ENCODE results near the gene DBH.

Gene DBH

DNA sequence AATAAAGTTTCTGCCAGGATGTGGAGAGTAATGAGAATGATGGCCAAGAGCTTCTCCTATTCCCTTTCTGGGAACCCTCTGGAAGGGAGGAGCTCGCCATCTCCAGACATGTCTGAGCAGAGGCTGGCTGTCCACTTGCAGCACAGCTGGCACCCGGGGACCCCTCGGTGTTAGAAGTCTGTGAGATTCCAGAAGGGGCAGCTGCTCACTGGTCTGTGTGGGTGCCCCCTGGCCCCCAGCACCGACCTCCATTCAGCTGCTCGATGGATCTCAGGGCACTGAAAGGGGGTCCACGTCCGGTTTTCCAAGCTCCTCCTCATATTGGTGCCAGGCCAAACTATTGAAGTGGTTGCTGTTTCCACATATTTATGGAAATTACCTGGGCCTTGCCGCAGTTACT lies 23.3 kb upstream of the DBH start:
- TF ChIP-seq POLR2AphosphoS5 (IDR thresholded peaks at IDR 0.05; ENCODE audit: low read depth) (no peak), SPI1 (IDR thresholded peaks at IDR 0.05; ENCODE audit: borderline replicate concordance, low read depth) (no peak), GABPA (IDR thresholded peaks at IDR 0.05; ENCODE audit: low read depth) (no peak)
- TF ChIP-seq, protein P1, sequence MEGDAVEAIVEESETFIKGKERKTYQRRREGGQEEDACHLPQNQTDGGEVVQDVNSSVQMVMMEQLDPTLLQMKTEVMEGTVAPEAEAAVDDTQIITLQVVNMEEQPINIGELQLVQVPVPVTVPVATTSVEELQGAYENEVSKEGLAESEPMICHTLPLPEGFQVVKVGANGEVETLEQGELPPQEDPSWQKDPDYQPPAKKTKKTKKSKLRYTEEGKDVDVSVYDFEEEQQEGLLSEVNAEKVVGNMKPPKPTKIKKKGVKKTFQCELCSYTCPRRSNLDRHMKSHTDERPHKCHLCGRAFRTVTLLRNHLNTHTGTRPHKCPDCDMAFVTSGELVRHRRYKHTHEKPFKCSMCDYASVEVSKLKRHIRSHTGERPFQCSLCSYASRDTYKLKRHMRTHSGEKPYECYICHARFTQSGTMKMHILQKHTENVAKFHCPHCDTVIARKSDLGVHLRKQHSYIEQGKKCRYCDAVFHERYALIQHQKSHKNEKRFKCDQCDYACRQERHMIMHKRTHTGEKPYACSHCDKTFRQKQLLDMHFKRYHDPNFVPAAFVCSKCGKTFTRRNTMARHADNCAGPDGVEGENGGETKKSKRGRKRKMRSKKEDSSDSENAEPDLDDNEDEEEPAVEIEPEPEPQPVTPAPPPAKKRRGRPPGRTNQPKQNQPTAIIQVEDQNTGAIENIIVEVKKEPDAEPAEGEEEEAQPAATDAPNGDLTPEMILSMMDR (IDR thresholded peaks at IDR 0.05; ENCODE audit: insufficient read depth, low read length): no peak
- TF ChIP-seq, protein P2, sequence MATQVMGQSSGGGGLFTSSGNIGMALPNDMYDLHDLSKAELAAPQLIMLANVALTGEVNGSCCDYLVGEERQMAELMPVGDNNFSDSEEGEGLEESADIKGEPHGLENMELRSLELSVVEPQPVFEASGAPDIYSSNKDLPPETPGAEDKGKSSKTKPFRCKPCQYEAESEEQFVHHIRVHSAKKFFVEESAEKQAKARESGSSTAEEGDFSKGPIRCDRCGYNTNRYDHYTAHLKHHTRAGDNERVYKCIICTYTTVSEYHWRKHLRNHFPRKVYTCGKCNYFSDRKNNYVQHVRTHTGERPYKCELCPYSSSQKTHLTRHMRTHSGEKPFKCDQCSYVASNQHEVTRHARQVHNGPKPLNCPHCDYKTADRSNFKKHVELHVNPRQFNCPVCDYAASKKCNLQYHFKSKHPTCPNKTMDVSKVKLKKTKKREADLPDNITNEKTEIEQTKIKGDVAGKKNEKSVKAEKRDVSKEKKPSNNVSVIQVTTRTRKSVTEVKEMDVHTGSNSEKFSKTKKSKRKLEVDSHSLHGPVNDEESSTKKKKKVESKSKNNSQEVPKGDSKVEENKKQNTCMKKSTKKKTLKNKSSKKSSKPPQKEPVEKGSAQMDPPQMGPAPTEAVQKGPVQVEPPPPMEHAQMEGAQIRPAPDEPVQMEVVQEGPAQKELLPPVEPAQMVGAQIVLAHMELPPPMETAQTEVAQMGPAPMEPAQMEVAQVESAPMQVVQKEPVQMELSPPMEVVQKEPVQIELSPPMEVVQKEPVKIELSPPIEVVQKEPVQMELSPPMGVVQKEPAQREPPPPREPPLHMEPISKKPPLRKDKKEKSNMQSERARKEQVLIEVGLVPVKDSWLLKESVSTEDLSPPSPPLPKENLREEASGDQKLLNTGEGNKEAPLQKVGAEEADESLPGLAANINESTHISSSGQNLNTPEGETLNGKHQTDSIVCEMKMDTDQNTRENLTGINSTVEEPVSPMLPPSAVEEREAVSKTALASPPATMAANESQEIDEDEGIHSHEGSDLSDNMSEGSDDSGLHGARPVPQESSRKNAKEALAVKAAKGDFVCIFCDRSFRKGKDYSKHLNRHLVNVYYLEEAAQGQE (IDR thresholded peaks at IDR 0.05; ENCODE audit: insufficient replicate concordance, low read depth): no peak
- no peak for DNase-seq (ENCODE audit: low read depth in 1 of 2, low spot score in 1 of 2)
- H3K27ac ChIP-seq (replicated peaks): no peak overlapping the region
- peaks cover 2% of the 10 kb centered on the region for H3K27me3 ChIP-seq (ENCODE audit: insufficient read depth, poor library complexity, severe bottlenecking)
- no peak overlapping the region for H3K4me3 ChIP-seq (replicated peaks; ENCODE audit: insufficient read depth, low read length)

DNA sequence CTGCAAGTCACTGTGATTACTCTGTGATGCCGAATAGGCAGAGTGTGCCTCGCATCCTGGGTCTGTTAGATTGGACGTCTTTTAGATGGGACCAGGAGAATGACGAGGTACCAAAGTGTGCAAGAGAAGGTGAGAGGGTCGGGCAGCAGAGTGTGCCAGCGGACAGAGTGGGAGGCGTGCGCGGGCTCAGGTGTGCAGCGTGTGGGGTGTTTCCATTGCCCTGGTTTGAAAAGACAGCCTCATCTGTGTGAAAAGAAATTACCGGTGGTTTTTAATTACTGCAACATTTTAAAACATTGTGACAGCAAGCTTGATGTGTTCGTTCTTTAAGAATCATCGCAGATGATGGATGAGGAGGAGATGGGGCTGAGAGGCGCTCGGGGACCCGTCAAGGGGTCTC lies 22.7 kb upstream of the DBH start:
- Histone ChIP-seq H3K27me3 (ENCODE audit: insufficient read depth, poor library complexity, severe bottlenecking) (peaks cover 2% of the 10 kb centered on the region), H3K27ac (replicated peaks) (no peak overlapping the region), H3K4me3 (replicated peaks; ENCODE audit: insufficient read depth, low read length) (no peak overlapping the region)
- TF ChIP-seq, protein P1 (IDR thresholded peaks at IDR 0.05; ENCODE audit: insufficient read depth, low read length): no peak
- TF ChIP-seq SPI1 (IDR thresholded peaks at IDR 0.05; ENCODE audit: borderline replicate concordance, low read depth) (no peak), GABPA (IDR thresholded peaks at IDR 0.05; ENCODE audit: low read depth) (no peak)
- TF ChIP-seq, protein P2 (IDR thresholded peaks at IDR 0.05; ENCODE audit: insufficient replicate concordance, low read depth): no peak
- DNase-seq (ENCODE audit: low read depth in 1 of 2, low spot score in 1 of 2): no peak

DNA sequence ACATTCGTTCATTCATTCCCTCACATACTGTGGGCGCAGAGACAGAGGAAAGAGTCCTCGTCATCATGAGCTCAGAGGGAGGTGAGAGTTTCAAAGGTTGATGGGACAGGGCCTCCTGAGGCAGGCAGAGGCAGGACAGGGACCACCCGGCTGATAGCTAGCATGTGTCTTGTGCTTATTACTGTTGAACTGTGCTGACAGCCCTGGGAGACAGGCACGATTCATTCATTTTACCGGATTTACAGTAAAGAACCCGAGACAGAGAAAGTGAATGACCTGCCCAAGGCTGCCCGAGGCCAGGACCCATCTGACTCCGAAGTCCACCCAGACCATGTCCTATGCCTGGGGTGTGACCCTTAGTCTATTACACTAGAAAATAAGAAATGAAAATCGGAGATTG lies 22.1 kb upstream of the DBH start:
- no peak overlapping the region for H3K27ac ChIP-seq (replicated peaks)
- peaks cover 2% of the 10 kb centered on the region for H3K27me3 ChIP-seq (ENCODE audit: insufficient read depth, poor library complexity, severe bottlenecking)
- TF ChIP-seq, protein P1 (IDR thresholded peaks at IDR 0.05; ENCODE audit: insufficient read depth, low read length): no peak
- TF ChIP-seq POLR2AphosphoS5 (IDR thresholded peaks at IDR 0.05; ENCODE audit: low read depth) (no peak), GABPA (IDR thresholded peaks at IDR 0.05; ENCODE audit: low read depth) (no peak), SPI1 (IDR thresholded peaks at IDR 0.05; ENCODE audit: borderline replicate concordance, low read depth) (no peak)
- DNase-seq (ENCODE audit: low read depth in 1 of 2, low spot score in 1 of 2): no peak
- H3K4me3 ChIP-seq (replicated peaks; ENCODE audit: insufficient read depth, low read length): no peak overlapping the region

DNA sequence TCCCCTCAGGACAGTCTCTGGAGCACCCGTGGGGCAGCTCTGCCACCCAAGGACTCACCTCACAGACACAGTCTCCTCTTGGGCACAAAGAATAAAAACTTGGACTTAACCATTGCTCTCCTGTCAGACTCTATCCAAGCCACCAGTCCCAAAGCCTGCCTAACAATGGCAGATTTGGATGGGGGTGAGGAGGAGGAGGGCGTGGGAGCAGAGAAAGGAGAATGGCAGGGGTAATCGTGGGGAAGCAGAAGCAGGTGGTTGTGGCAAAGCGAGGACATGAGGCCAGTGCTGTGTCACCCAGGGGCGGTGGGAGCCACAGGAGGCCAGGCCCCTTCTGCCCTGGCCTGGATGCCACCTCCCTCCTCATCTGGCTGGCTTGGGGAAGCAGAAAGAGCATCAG lies 21.5 kb upstream of the DBH start:
- H3K4me3 ChIP-seq (replicated peaks; ENCODE audit: insufficient read depth, low read length): no peak overlapping the region
- TF ChIP-seq GABPA (IDR thresholded peaks at IDR 0.05; ENCODE audit: low read depth): no peak
- TF ChIP-seq, protein P2 (IDR thresholded peaks at IDR 0.05; ENCODE audit: insufficient replicate concordance, low read depth): no peak
- TF ChIP-seq, protein P1 (IDR thresholded peaks at IDR 0.05; ENCODE audit: insufficient read depth, low read length): no peak
- TF ChIP-seq POLR2AphosphoS5 (IDR thresholded peaks at IDR 0.05; ENCODE audit: low read depth): no peak
- TF ChIP-seq SPI1 (IDR thresholded peaks at IDR 0.05; ENCODE audit: borderline replicate concordance, low read depth): no peak
- no peak overlapping the region for H3K27ac ChIP-seq (replicated peaks)
- H3K27me3 ChIP-seq (ENCODE audit: insufficient read depth, poor library complexity, severe bottlenecking): peaks cover 4% of the 10 kb centered on the region
- DNase-seq (ENCODE audit: low read depth in 1 of 2, low spot score in 1 of 2): no peak
